B cell (primary cell): Measurements from ENCODE around the gene SPAAR.

Experiments
- EZH2 ChIP-seq: IDR thresholded peaks from 2 replicates; pipeline ENCODE4 v1.6.1; 2012; ENCODE audit warnings: borderline replicate concordance, low read depth, mild to moderate bottlenecking, moderate library complexity, low read length; ENCODE audit not compliant: insufficient read depth, poor library complexity, severe bottlenecking
- TF ChIP-seq, protein P1 (sequence below): fragments of 200-600 bp; IDR thresholded peaks from one replicate; pipeline ENCODE4 v1.8.0; 2022; ENCODE audit warnings: antibody characterized with exemption, mild to moderate bottlenecking

DNA sequence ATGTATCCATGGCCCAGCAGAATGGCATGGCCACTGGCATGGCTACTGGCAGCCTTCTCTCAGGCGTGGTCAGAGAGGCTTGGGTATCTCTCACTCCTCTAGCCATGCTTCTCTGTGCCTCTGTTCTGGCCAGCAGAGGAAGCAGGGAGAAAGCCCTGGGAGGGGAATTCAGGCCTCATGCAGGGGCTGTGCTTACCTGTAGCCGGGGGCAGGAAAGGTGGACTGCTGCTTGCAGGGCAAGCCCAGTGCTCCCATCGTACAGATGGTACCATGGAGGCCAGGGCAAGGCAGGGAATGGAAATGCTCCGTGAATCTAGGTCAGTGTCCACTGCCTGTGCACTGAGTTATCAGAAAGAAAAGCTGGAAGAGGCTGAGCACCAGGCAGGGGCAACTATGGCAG lies 41.8 kb upstream of the SPAAR start:
- TF ChIP-seq, protein P1, sequence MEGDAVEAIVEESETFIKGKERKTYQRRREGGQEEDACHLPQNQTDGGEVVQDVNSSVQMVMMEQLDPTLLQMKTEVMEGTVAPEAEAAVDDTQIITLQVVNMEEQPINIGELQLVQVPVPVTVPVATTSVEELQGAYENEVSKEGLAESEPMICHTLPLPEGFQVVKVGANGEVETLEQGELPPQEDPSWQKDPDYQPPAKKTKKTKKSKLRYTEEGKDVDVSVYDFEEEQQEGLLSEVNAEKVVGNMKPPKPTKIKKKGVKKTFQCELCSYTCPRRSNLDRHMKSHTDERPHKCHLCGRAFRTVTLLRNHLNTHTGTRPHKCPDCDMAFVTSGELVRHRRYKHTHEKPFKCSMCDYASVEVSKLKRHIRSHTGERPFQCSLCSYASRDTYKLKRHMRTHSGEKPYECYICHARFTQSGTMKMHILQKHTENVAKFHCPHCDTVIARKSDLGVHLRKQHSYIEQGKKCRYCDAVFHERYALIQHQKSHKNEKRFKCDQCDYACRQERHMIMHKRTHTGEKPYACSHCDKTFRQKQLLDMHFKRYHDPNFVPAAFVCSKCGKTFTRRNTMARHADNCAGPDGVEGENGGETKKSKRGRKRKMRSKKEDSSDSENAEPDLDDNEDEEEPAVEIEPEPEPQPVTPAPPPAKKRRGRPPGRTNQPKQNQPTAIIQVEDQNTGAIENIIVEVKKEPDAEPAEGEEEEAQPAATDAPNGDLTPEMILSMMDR, result no peak
- no peak for TF ChIP-seq EZH2
